GM19455 (cell line): ENCODE measurements around the gene TNIP3.

ENCODE experiments used
- ATAC-seq: cut with Tn5 transposase; IDR thresholded peaks from one replicate; pipeline ENCODE4 v1.9.1; 2021; ENCODE audit not compliant: unreplicated experiment

TNIP3 gene

GRCh38 chr4:121088867-121089266 is 75.3 kb downstream of the TNIP3 start:
- ATAC-seq: no peak
